HepG2 (cell line): ENCODE results near the gene HES7. TPM values are rescaled to one million over a fixed set of nuclear protein-coding genes. Genes with fewer than 3 reads are reported as not detected.
A peak's percentile ranks its signal among the peaks of the same experiment; 100 is the strongest.

Experiments
- AFF4 ChIP-seq: sonication (generic); formaldehyde crosslinking; IDR thresholded peaks from 2 replicates; pipeline ENCODE4 v1.4.0; 2020; ENCODE audit warnings: missing genetic modification reagents
- ARHGAP35 ChIP-seq: sonication (generic); formaldehyde crosslinking; IDR thresholded peaks from 2 replicates; pipeline ENCODE4 v1.9.0; 2022; ENCODE audit warnings: mild to moderate bottlenecking, inconsistent platforms, moderate library complexity, missing genetic modification reagents, borderline replicate concordance
- CREM ChIP-seq, 2 experiments: sonication (generic) in 1 of 2; formaldehyde crosslinking in 1 of 2; IDR thresholded peaks; 2 replicates each; pipeline versions ENCODE4 v1.4.0 to v1.6.1; 2016 to 2020; ENCODE audit warnings: antibody characterized with exemption in 1 of 2, mild to moderate bottlenecking in 1 of 2, missing genetic modification reagents in 1 of 2
- ELF1 ChIP-seq: sonication (generic); formaldehyde crosslinking; IDR thresholded peaks from 2 replicates; pipeline ENCODE4 v1.4.0; 2020; ENCODE audit warnings: missing genetic modification reagents
- LRRFIP1 ChIP-seq: sonication (generic); formaldehyde crosslinking; conservative IDR thresholded peaks from 2 replicates; pipeline ENCODE4 v1.4.0; 2020; ENCODE audit warnings: missing genetic modification reagents
- NFE2 ChIP-seq: sonication (generic); formaldehyde crosslinking; IDR thresholded peaks from 2 replicates; pipeline ENCODE4 v1.4.0; 2020; ENCODE audit warnings: missing genetic modification reagents
- POGZ ChIP-seq: sonication (generic); formaldehyde crosslinking; IDR thresholded peaks from 2 replicates; pipeline ENCODE4 v1.4.0; 2020; ENCODE audit warnings: mild to moderate bottlenecking, missing genetic modification reagents
- TBX3 ChIP-seq: fragments of 450-650 bp; IDR thresholded peaks from 2 replicates; pipeline ENCODE4 v1.6.1; 2017; ENCODE audit warnings: antibody characterized with exemption, mild to moderate bottlenecking, inconsistent platforms, borderline replicate concordance
- THAP7 ChIP-seq: sonication (generic); formaldehyde crosslinking; IDR thresholded peaks from 2 replicates; pipeline ENCODE4 v1.8.1; 2023; ENCODE audit warnings: mild to moderate bottlenecking, missing genetic modification reagents
- ZNF337 ChIP-seq: sonication (generic); formaldehyde crosslinking; IDR thresholded peaks from 2 replicates; pipeline ENCODE4 v1.5.1; 2020; ENCODE audit warnings: missing genetic modification reagents, low read depth, mild to moderate bottlenecking, borderline replicate concordance
- ZNF451 ChIP-seq: sonication (generic); formaldehyde crosslinking; IDR thresholded peaks from 2 replicates; pipeline ENCODE4 v1.5.0; 2020; ENCODE audit warnings: mild to moderate bottlenecking, missing genetic modification reagents
- ZNF577 ChIP-seq: sonication (generic); formaldehyde crosslinking; IDR thresholded peaks from 2 replicates; pipeline ENCODE4 v1.4.0; 2020; ENCODE audit warnings: mild to moderate bottlenecking, low read depth, missing genetic modification reagents, borderline replicate concordance
- ZNF687 ChIP-seq: sonication (generic); formaldehyde crosslinking; IDR thresholded peaks from 2 replicates; pipeline ENCODE4 v1.5.1; 2020; ENCODE audit warnings: mild to moderate bottlenecking, missing genetic modification reagents, moderate library complexity
- polyA plus RNA-seq, 8 experiments: library from polyadenylated mRNA; depleted of rRNA in 3 of 8; stranded (reverse) in 7 of 8; unstranded in 1 of 8; fragments of >200 nt; fragmentation: Illumina TruSeq in 4 of 8; extraction: Trizol in 4 of 8; gene quantifications; 2 replicates each; pipeline versions ENCODE4 v1.2.1 to v1.2.3, GENCODE V29; 2011 to 2016; ENCODE audit warnings: low read depth in 4 of 8, missing spikeins in 1 of 8, mixed read lengths in 1 of 8; ENCODE audit not compliant: insufficient read depth in 1 of 8
- total RNA-seq, 5 experiments: library from RNA; depleted of rRNA; stranded (reverse); fragments of >200 nt; fragmentation: Illumina TruSeq; extraction: Trizol; gene quantifications; 2 replicates each; pipeline ENCODE4 v1.2.3, GENCODE V29; 2016; ENCODE audit warnings: low read depth in 1 of 5

Gene HES7
- total and polyA plus RNA-seq, 2 of the 13 experiments (the other 11 are each of a cell fraction or from before 2014, with no cell fraction given) = not detected

GRCh38 chr17:8138672-8139371 is 14.9 kb upstream of the HES7 start (continued):
- TF ChIP-seq AFF4 (CRISPR knock-in tag) (no peak), ZNF577 (CRISPR knock-in tag) (no peak), NFE2 (CRISPR knock-in tag) (no peak), ZNF451 (CRISPR knock-in tag) (peak; percentile 84), CREM (IDR thresholded peaks at IDR 0.05) (peak; percentile 56; the same call in 1 of the 2 replicates), CREM (CRISPR knock-in tag; IDR thresholded peaks at IDR 0.05) (no peak), ZNF337 (CRISPR knock-in tag) (no peak), ELF1 (CRISPR knock-in tag) (peak; percentile 10), THAP7 (CRISPR knock-in tag) (no peak), ZNF687 (CRISPR knock-in tag) (peak; percentile 89), LRRFIP1 (CRISPR knock-in tag) (no peak), ARHGAP35 (CRISPR knock-in tag) (no peak), POGZ (CRISPR knock-in tag) (peak; percentile 42), TBX3 (no peak)
